ENCODE results near the gene ZNF33A. TPM values are rescaled to one million over a fixed set of nuclear protein-coding genes. Genes with fewer than 3 reads are reported as not detected.
"Not testable (repeated sequence)": the region's sequence is repeated elsewhere in the genome, so short reads cannot be mapped to it uniquely, and the experiment has no call there.

ZNF33A gene
- total RNA-seq, result 10 to 100 TPM; 26.2 to 26.8 TPM

DNA sequence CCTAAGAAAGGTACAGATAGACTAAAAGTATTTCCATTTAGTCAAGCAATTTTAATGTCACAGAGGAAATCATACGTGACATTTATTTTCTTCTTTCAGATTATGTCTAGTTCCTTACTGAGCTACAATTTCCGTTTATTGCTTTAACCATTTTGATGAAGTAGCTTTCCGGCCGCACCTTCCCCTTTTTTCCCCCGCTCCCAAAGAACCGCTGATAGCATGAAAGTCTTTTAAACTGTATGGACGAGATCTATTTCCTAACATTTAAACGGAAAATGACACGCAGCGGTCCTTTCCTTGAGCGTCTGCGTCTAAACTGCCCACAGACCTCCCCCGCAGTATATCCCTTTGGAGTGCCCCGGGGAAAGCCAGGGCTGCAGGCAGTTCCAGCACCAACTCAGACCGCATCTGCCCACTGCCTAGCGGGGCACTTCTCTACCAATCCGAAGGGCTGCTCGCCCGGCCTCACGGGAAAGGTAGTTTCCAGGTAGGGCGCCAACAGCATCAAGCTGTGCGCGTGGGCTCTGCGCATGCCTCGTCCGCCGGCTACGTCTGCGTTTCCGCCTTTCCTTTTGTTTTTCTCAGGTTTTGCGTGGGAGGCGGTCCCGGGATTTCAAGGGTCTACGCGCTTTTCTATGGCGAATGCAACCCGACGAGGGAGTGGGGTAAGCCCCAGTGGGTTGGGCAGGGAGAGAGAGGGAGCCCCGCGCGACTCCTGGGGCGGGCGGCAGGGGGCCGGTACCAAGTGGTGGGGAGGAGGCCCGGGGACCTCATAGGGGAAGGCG lies at the start of gene ZNF33A:
ZNF33A (plus strand) TSS at position 557 of the 785 bp plus-strand sequence. CDS start 1,667 bp downstream, outside the sequence.
- DNase-seq (ENCODE audit: low spot score in 2 of 2) (peak; percentile 77 to 93), ATAC-seq (peak; percentile 85 to 90)
- no peaks in the 10 kb centered on the region for H3K9me3 Mint-ChIP-seq
- peak within 1 kb of the TSS; percentile 99 for H3K27ac Mint-ChIP-seq
- H3K36me3 Mint-ChIP-seq, result peaks cover 16 to 31% of the 10 kb centered on the region in 2 donors

DNA sequence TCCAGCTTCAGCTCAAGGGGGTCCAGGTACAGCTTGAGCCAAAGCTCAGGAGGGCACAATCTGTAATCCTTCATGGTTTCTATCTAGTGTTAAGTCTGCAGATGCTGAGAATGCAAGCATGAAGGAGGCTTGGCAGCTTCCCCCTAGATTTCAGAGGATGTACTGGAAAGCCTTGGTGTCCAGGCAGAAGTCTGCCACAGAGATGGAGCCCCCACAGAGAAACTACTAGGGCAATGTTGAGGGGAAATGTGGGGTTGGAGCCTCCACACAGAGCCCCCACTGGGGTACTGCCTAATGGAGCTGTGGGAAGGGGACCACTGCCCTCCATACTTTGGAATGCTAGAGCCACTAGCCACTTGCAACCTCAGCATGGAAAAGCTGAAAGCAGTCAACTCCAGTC lies 45.5 kb upstream of the ZNF33A start:
- DNase-seq (ENCODE audit: low spot score in 2 of 2), result no peak
- Mint-ChIP-seq H3K9me3 (peaks cover 18 to 23% of the 10 kb centered on the region in 2 donors), H3K36me3 (peaks cover 60 to 61% of the 10 kb centered on the region in 2 donors), H3K27ac (no peak overlapping the region)
- no peak for ATAC-seq

DNA sequence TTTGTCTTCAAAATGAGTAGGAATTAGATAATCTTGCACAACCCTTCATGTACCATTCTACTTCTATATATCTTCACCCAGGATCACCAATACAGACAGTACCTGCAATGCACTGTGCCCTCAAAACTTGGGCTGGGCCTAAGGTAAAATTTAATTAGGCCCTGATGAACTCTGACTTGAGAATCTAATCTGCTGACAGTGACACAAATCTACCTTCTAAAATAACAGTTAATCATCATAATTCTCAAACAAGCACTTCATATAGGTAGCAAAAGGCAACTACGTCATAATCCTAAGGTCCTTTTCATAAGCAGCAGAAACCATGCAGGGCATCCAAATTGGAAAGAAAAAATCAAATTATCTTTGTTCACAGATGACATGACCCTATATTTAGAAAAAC lies 38.1 kb upstream of the ZNF33A start:
- Mint-ChIP-seq H3K27ac (peak overlapping the region in 1 of 2 donors; percentile 16), H3K9me3 (peaks cover 0 to 5% of the 10 kb centered on the region in 2 donors), H3K36me3 (peaks cover 34 to 47% of the 10 kb centered on the region in 2 donors)
- DNase-seq (ENCODE audit: low spot score in 2 of 2) (no peak), ATAC-seq (no peak)

DNA sequence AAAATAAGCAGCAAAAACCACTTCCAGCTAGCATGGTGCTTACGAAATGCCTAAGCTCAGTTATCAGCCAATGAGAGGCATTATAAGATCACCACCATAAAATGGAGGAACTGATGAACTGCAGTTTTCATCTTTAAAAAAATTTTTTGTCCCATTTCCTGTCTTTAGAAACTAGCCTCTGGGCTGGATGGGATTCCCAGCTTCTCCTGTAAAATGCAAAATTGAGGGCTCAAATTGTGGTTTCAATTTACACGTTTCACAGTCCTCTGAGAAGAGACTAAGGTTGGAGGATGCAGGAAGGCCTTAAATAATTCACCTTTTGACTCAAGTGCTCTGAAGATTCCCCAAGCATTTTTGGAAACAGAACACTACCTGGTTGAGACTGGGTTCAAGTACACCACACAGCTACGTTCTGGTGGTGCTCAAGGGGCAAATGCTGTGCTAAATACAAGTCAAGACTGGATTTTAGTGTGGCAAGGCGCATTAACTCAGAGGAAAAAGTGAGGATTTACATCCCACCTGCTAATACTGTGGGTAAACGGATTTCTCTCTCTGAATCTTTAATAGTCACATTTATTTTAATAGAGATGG lies 35.0 kb upstream of the ZNF33A start:
- DNase-seq (ENCODE audit: low spot score in 2 of 2) (peak in 1 of 2 donors; percentile 7), ATAC-seq (no peak)
- Mint-ChIP-seq H3K27ac (peak overlapping the region; percentile 95 to 97), H3K36me3 (peaks cover 16 to 22% of the 10 kb centered on the region in 2 donors), H3K9me3 (peaks cover 0 to 5% of the 10 kb centered on the region in 2 donors)

DNA sequence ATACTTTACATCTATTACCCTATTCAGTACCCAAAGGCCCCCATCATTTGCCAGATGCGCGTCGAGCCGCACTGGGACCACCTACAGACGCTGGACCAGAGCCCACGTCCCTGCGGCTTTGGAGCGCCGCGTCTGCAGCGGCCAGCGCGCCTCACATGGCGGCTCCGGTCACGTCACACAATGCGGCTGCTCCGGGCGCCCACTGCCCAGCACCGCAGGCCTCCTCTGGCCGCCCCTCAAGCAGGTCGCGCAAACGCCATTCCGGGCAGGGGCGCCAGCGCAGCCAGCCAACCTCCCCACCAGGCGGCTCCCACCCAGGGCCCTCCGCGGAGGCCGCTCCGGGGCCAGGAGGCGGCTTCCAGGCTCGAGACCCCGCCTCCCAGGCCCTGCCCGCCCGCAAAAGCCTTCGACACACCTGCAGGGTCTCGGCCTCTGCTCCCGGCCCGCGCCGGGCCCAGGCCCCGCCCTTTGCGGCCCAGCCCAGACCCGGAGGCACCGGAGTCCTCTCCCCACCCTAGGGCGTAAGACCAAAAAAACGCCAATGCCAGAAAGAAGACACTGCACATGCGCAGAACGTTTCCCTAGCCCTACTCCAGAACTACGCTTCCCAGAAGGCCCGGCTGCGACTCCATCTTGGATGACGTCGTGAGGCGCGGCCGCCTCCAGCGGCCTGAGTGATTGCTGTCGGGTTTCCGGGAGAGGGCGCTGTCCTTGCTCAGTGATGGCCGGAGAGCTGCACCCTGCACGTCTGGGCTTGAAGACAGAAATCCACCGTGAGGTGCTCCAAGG lies 34.2 kb upstream of the ZNF33A start, which contains the start of gene ZNF25:
ZNF25 (minus strand) TSS at position 557 of the 789 bp plus-strand sequence. CDS start 4,925 bp downstream, outside the sequence.
- H3K9me3 Mint-ChIP-seq, result peaks cover 0 to 5% of the 10 kb centered on the region in 2 donors
- H3K27ac Mint-ChIP-seq, result peak within 1 kb of the TSS; percentile 95 to 97
- H3K36me3 Mint-ChIP-seq, result peaks cover 12 to 18% of the 10 kb centered on the region in 2 donors
- ATAC-seq, result peak; percentile 93 to 98
- DNase-seq (ENCODE audit: low spot score in 2 of 2), result peak; percentile 92 to 96

DNA sequence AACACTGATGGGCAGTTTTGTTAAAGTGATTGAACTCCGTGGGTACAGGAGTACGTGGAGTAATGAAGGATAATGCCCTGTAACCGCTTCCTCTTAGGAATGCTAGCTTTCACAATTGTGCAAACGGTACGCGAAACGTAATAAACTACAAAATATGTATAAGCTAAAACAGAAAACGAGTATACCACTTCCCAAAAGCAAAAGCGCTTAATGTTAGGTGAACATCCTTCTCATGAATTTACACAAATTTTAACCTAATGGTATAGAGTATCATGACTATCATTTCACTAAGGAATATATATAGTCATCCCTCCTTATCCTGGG lies 33.6 kb upstream of the ZNF33A start:
- peaks cover 8 to 18% of the 10 kb centered on the region in 2 donors for H3K36me3 Mint-ChIP-seq
- peaks cover 0 to 5% of the 10 kb centered on the region in 2 donors for H3K9me3 Mint-ChIP-seq
- ATAC-seq (no peak), DNase-seq (ENCODE audit: low spot score in 2 of 2) (no peak)
- H3K27ac Mint-ChIP-seq, result peak overlapping the region; percentile 81 to 95

DNA sequence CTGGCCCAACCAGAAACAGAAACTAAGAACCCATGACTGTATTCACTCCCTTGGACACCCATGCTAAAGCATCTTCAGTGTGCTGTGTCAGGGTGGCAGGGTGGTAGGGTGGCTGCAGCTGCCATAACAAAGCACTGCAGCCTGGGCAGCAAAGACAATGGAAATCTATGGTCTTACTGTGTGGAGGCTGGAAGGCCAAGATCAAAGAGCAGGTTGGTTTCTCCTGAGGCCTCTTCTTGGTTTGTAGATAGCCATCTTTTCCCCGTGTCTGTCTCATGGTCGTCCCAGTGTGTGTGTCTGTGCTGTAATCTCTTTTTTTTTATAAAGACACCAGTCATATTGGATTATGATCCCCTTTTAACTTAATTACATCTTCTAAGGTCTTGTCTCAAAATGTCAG lies 18.8 kb upstream of the ZNF33A start:
- DNase-seq (ENCODE audit: low spot score in 2 of 2) (no peak), ATAC-seq (peak in 1 of 2 donors; percentile 61)
- Mint-ChIP-seq H3K36me3 (no peaks in the 10 kb centered on the region), H3K27ac (no peak overlapping the region), H3K9me3 (peaks cover 0 to 5% of the 10 kb centered on the region in 2 donors)

DNA sequence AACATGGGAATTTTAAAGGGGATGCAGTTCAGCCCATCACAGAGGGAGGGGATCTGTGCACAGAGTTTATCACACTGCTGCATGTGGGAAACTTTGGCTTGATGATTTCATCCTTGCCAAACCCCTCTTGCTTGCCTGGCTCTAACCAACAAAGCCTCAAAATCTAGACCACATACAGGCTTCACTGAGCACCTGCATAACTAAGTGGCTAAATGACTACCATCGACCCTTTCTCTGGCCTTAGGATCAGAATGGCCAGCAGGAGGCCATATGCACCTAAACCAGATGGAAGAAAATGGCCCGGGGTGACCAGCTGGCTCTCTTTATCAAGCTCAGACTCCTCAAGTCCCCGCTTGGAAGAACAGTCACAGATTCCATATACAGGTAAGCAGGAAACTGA lies 18.4 kb upstream of the ZNF33A start:
- H3K9me3 Mint-ChIP-seq, result peaks cover 0 to 5% of the 10 kb centered on the region in 2 donors
- H3K36me3 Mint-ChIP-seq, result no peaks in the 10 kb centered on the region
- no peak overlapping the region for H3K27ac Mint-ChIP-seq
- ATAC-seq, result peak in 1 of 2 donors; percentile 75
- DNase-seq (ENCODE audit: low spot score in 2 of 2), result no peak

DNA sequence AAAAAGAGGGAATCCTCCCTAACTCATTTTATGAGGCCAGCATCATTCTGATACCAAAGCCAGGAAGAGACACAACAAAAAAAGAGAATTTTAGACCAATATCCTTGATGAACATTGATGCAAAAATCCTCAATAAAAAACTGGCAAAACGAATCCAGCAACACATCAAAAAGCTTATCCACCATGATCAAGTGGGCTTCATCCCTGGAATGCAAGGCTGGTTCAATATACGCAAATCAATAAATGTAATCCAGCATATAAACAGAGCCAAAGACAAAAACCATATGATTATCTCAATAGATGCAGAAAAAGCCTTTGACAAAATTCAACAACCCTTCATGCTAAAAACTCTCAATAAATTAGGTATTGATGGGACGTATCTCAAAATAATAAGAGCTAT lies 11.6 kb upstream of the ZNF33A start:
- not testable (repeated sequence) for ATAC-seq; H3K36me3 Mint-ChIP-seq; H3K9me3 Mint-ChIP-seq; H3K27ac Mint-ChIP-seq; DNase-seq (ENCODE audit: low spot score in 2 of 2)

DNA sequence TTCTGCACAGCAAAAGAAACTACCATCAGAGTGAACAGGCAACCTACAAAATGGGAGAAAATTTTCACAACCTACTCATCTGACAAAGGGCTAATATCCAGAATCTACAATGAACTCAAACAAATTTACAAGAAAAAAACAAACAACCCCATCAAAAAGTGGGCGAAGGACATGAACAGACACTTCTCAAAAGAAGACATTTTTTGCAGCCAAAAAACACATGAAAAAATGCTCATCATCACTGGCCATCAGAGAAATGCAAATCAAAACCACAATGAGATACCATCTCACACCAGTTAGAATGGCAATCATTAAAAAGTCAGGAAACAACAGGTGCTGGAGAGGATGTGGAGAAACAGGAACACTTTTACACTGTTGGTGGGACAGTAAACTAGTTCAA lies 10.0 kb upstream of the ZNF33A start:
- not testable (repeated sequence) for H3K9me3 Mint-ChIP-seq; DNase-seq (ENCODE audit: low spot score in 2 of 2); H3K27ac Mint-ChIP-seq; ATAC-seq; H3K36me3 Mint-ChIP-seq

DNA sequence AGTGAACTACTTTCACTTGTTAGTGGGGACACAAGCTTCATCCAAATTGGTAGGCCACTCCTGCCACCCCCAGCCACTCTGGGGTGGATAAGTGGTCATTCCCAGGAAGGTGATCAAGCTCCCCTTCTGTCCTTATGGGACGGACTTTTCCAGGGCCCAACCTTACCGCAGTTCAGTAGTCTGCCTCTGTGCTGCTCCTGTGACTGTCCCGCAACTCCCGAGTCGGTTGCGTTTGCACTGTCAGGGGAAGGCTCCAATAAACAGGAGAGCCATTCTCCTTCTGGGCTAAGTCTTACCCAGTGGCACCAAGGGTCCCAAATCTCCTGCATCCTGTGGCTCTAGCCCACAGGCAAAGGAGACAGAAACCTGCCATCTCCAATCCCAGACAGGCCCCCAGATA lies 7.4 kb upstream of the ZNF33A start:
- no peaks in the 10 kb centered on the region for H3K36me3 Mint-ChIP-seq
- no peak for ATAC-seq

DNA sequence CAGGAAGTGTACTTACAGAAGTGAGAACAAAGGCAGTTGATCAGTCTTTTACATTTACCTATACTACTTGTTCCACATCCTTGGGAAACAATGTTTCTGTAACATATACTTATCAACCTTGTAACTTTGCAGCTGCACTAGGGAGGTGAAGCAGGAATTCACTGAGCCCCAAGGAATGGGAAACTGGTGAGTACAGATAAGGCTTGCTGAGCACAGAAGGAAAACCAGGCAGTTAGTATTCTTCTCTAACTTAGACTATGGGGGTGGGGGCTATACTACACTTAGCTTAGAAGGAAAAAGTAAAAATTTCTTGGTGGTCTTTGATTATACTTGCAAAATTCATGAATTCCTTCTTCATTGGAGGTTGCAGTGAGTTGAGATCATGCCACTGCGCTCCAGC lies 6.9 kb upstream of the ZNF33A start:
- no peak for DNase-seq (ENCODE audit: low spot score in 2 of 2)
- no peaks in the 10 kb centered on the region for H3K36me3 Mint-ChIP-seq

More for the DNA sequence above, 7.4 kb upstream of the ZNF33A start:
- Mint-ChIP-seq H3K27ac (no peak overlapping the region), H3K9me3 (no peaks in the 10 kb centered on the region)
- DNase-seq (ENCODE audit: low spot score in 2 of 2), result no peak

DNA sequence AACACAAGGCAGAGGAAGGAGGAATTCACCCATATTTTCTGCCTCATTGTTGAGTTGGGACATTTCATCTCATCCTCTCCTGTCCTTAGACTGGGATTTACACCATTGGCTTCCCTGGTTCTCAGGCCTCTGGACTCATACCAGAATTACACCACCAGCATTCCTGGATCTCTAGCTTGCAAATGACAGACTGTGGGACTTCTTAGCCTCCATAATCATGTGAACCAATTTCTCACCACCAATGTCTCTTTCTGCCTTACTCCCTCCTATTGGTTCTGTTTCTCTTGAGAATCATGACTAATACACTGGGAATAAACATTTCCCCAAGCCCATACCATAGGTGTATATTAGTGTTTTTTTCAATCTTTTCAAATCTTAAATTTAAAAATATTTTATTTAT lies 2.9 kb upstream of the ZNF33A start:
- Mint-ChIP-seq H3K9me3 (no peaks in the 10 kb centered on the region), H3K36me3 (peaks cover 4 to 15% of the 10 kb centered on the region in 2 donors), H3K27ac (no peak overlapping the region)
- DNase-seq (ENCODE audit: low spot score in 2 of 2), result no peak
- ATAC-seq, result no peak

More for the DNA sequence above, 6.9 kb upstream of the ZNF33A start:
- ATAC-seq, result no peak
- no peaks in the 10 kb centered on the region for H3K9me3 Mint-ChIP-seq
- no peak overlapping the region for H3K27ac Mint-ChIP-seq

DNA sequence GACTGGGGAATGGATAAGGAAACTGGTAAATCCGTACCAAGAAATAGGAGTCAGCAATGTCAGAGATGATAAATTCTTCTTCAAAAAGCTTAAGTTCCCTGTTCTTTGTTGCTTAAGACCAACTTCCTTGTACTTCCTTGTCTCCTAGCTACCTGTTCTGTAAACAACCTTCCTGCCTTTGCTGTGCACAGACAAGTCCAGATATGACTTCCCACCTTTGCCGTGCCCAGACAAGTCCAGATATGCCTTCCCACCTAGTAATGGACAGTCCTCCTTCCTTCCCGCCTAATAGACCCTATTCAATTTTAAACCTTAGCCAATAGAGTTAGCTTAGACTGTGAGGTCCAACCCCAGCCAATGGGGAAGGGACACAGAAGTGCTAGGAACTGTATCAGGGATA lies 2.5 kb upstream of the ZNF33A start:
- DNase-seq (ENCODE audit: low spot score in 2 of 2) (no peak), ATAC-seq (no peak)
- Mint-ChIP-seq H3K27ac (no peak overlapping the region), H3K9me3 (no peaks in the 10 kb centered on the region), H3K36me3 (peaks cover 5 to 19% of the 10 kb centered on the region in 2 donors)

DNA sequence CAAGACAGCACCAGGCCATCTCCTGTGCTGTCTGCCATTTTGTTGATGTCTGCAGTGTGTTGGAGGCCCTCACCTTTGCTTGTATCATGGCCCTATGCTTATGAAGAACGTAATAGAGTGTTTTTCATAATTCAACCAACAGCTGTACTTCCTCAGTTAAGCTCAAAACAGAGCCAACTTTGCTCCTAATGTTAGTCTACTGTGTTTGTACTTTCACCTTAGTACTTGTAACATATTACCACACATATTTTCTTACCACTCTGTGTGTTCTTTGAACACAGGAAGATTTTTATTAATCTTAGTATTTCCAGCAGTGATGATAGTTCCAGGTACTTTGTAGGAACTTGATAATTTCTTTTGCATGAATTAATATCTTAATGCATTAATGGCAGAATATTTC lies 5.9 kb downstream of the ZNF33A start:
- Mint-ChIP-seq H3K27ac (no peak overlapping the region), H3K36me3 (peaks cover 51 to 85% of the 10 kb centered on the region in 2 donors), H3K9me3 (peaks cover 0 to 15% of the 10 kb centered on the region in 2 donors)
- no peak for ATAC-seq
- no peak for DNase-seq (ENCODE audit: low spot score in 2 of 2)

DNA sequence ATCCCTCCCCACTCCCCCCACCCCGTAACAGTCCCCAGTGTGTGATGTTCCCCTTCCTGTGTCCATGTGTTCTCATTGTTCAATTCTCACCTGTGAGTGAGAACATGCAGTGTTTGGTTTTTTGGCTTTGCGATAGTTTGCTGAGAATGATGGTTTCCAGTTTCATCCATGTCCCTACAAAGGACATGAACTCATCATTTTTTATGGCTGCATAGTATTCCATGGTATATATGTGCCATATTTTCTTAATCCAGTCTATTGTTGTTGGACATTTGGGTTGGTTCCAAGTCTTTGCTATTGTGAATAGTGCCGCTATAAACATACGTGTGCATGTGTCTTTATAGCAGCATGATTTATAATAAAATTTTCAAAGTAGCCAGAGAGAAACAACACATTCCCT lies 8.6 kb downstream of the ZNF33A start:
- peaks cover 51 to 91% of the 10 kb centered on the region in 2 donors for H3K36me3 Mint-ChIP-seq
- DNase-seq (ENCODE audit: low spot score in 2 of 2); ATAC-seq: not testable (repeated sequence)
- peaks cover 0 to 15% of the 10 kb centered on the region in 2 donors for H3K9me3 Mint-ChIP-seq
- peak overlapping the region in 1 of 2 donors; percentile 29 for H3K27ac Mint-ChIP-seq

DNA sequence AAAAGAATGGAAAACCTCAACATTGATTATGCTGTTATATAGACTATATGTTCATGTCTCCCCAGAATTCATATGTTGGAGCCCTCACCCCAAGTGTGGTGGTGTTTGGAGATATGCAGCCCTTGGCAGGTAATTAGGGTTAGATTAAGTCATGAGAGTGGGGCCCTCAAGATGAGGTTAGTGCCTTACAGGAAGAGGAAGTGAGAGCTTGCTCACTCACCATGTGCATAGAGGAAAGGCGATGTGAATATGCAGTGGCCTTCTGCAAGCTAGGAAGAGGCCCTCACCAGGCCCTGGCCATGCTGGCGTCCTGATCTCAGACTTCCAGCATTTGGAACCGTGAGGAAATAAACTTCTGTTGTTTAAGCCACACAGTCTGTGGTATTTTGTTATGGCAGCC lies 14.8 kb downstream of the ZNF33A start:
- ATAC-seq, result peak in 1 of 2 donors; percentile 33
- Mint-ChIP-seq H3K36me3 (peaks cover 38 to 89% of the 10 kb centered on the region in 2 donors), H3K9me3 (peaks cover 0 to 12% of the 10 kb centered on the region in 2 donors), H3K27ac (no peak overlapping the region)
- DNase-seq (ENCODE audit: low spot score in 2 of 2), result no peak
